Airway epithelial cell (primary cell): ENCODE measurements around the gene DGKQ. TPM values are rescaled to one million over a fixed set of nuclear protein-coding genes. Genes with fewer than 3 reads are reported as not detected.

Experiments used
- total RNA-seq: library from RNA; depleted of rRNA; stranded (reverse); fragments of >200 nt; gene quantifications from 2 replicates; pipeline ENCODE4 v1.2.3, GENCODE V29; 2015

DGKQ gene
- total RNA-seq: 14.4 and 15.9 TPM in 2 replicates

DNA sequence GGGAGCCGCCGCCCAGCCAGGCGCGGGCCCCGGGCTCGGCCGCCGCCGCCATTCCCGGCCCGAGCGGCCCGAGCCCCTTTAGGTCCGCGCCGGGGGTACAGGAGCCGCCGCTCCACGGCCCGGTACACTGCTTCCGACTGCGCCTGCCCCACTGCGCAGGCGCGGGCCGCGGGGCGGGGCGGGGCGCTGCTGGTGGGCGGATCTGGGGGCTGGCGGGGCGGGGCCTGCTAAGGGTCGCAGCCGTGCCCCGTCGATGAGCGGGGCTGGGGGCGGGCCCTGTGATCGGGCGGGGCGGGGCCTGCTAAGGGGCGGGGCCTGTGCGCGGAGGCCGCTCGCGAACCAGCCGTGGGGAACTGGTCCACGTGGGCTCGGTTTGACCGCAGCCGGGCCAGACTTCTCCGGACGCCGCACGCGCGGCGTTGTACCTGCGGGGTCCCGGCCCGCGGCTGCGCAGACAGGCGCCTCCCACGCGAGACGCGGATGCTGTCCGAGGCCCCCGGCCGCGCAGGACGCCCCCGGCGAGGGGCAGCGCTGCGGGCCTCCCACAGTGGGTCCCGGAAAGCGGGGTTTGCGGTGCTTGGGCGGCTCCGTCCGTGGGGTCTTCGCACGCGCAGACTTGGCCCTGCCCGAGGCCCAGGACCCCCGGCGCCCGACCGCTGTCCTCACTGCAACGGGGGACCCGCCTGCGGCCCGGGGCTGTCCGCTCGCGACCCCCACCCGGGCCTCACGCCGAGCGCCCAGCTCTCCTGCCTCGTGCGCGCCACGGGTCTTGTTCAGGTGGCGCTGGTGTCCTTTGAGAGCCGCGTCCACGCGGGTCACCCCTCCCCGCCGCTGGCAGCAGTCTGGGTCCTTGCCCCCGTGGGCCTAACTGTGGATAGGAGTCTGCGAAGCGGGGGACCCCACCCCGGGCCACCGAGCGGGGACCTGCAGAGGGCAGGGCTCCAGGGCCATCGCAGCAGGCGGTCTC is at the start of gene DGKQ:
Gene DGKQ, minus strand, starts transcription at position 139 of the 967 bp plus-strand sequence. Its CDS starts 87 bp downstream, at position 52.

GRCh38 chr4:1011022-1011665 is 37.8 kb upstream of the DGKQ start, which contains the start of gene FGFRL1:
TSS of gene FGFRL1 (plus strand) at chr4:1011626. CDS start at chr4:1012486, 860 bp downstream.

GRCh38 chr4:993111-994029 is 20.0 kb upstream of the DGKQ start, which contains the start of gene SLC26A1:
TSS of gene SLC26A1 (minus strand) at chr4:993404. CDS start at chr4:991703, 1,701 bp downstream.

GRCh38 chr4:986879-987623 is 13.7 kb upstream of the DGKQ start, which contains the start of gene IDUA:
TSS of gene IDUA (plus strand) at chr4:987044. CDS start at chr4:987085, 41 bp downstream.

DNA sequence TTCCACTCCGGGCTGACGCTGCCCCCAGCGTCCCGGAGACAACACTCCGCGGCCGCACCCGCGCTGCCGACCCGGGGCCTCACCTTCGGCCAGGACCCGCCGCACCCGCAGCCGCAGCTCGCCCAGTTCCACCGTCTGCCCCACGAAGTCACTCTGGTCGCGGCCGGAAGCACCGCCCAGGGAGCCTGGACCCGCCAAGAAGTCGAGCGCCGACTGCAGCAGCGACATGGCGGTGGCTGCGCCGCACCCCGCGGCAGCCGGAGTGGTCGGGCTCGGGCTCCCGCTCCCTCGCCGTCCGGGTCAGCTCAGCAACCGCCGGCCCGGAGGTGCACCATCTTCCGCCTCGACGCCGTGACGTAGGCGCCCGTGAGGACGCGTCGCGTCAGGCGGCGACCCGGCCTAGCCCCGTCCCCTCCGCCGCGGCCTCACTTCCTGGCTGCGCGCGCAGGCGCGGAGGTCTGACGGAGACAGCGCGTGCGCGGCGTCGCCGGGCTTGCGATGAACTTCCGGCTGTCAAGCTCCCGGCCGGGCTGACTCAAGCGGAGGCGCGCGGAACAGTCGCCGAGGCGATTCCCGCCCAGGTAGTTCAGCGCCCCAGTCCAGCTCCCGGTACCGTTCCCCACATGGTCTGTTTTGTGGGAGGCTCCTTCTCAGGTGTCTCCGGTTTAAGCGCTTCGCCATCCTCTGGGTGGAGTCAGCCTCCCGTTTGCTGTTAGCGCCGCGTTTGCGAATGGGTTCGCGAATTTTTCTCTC is 41.2 kb downstream of the DGKQ start, which contains the start of the genes GAK and TMEM175:
Gene GAK, minus strand, starts transcription at position 357 of the 753 bp plus-strand sequence. Its CDS starts 129 bp downstream, at position 228.
Gene TMEM175, plus strand, starts transcription at position 501 of the 753 bp plus-strand sequence. CDS start 15,280 bp downstream, outside the sequence.

Other genes starting within 250 kb of the DGKQ start
- gene CPLX1, start 147.4 kb downstream of the DGKQ start, total RNA-seq: 0.28 TPM in 1 of 2 replicates, not detected in the other
- 96.4 and 99.2 TPM in 2 replicates for gene GAK, start 41.3 kb downstream of the DGKQ start, total RNA-seq
- 15.3 and 17.9 TPM in 2 replicates for gene TMEM175, start 41.1 kb downstream of the DGKQ start, total RNA-seq
- gene IDUA, start 13.5 kb upstream of the DGKQ start, total RNA-seq: 4.4 and 6.2 TPM in 2 replicates
- not detected in 2 replicates for gene SLC26A1, start 19.8 kb upstream of the DGKQ start, total RNA-seq
- 18.7 and 31.1 TPM in 2 replicates for gene FGFRL1, start 38.1 kb upstream of the DGKQ start, total RNA-seq
- gene RNF212, start 140.0 kb upstream of the DGKQ start, total RNA-seq: 0.35 TPM in 1 of 2 replicates, not detected in the other
- 18.1 and 20.3 TPM in 2 replicates for gene SPON2, start 199.0 kb upstream of the DGKQ start, total RNA-seq